Measurements from ENCODE around the gene ATG9B. TPM values are rescaled to one million over a fixed set of nuclear protein-coding genes. Genes with fewer than 3 reads are reported as not detected.

Gene ATG9B
- total RNA-seq, 1 experiment from 2014 or later, result 2.1 TPM

DNA sequence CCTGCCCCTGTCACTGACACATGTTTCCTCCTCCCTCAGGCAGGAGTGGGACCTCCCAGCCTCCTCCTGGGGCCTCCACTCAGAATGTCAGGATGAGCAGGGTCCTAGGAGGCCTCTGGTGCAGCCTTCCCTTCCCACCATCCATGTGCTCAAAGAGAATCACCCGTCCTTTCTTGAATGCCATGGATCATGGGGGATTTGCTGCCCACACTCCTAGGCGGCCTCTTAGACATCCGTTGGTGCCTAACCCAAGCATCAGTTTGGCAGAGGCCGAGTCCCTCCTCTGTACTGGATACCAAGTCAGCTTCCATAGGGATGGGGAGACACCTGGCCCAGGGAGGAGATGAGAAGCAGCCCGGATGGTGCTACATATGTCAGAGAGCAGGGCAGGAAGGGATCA, 26.5 kb downstream of the ATG9B start:
- no peaks in the 10 kb centered on the region for H4K20me1 ChIP-seq (ENCODE audit: insufficient read depth)
- H3K36me3 ChIP-seq (ENCODE audit: control insufficient read depth in 1 of 2, insufficient read depth in 2 of 2, low read length in 2 of 2), result no peaks in the 10 kb centered on the region
- CTCF ChIA-PET, result no interaction called here
- H3K27me3 ChIP-seq (ENCODE audit: insufficient read depth, low read length), result no peaks in the 10 kb centered on the region
- POLR2A ChIA-PET, result no interaction called here
- H3K79me2 ChIP-seq (ENCODE audit: insufficient read depth, low read length), result no peaks in the 10 kb centered on the region
- no peak for DNase-seq (ENCODE audit: low read depth, low spot score)
- no peak overlapping the region for H3K9ac ChIP-seq (ENCODE audit: low read length)
- ATAC-seq, result no peak
- H3K4me3 ChIP-seq (replicated peaks in 1 of 2; ENCODE audit: low read depth in 1 of 2, low read length in 2 of 2), result no peak overlapping the region
- H3K4me2 ChIP-seq (ENCODE audit: low read length), result no peak overlapping the region
- H3K4me1 ChIP-seq (ENCODE audit: control insufficient read depth in 1 of 2, insufficient read depth in 2 of 2, low read length in 2 of 2), result no peaks in the 10 kb centered on the region
- RAD21 ChIA-PET (ENCODE audit: low non-redundant PET in 1 of 2, low total read pairs in 2 of 2, uncharacterized antibody in 2 of 2, unreplicated experiment in 2 of 2), result no interaction called here
- no TSS peak for BruUV-seq (replicated peaks)
- intact Hi-C loops (cut with micrococcal nuclease), result no loop called here
- no peak overlapping the region for H2AFZ ChIP-seq (ENCODE audit: low read depth, low read length, poor library complexity, severe bottlenecking)
- TF ChIP-seq, protein P1, sequence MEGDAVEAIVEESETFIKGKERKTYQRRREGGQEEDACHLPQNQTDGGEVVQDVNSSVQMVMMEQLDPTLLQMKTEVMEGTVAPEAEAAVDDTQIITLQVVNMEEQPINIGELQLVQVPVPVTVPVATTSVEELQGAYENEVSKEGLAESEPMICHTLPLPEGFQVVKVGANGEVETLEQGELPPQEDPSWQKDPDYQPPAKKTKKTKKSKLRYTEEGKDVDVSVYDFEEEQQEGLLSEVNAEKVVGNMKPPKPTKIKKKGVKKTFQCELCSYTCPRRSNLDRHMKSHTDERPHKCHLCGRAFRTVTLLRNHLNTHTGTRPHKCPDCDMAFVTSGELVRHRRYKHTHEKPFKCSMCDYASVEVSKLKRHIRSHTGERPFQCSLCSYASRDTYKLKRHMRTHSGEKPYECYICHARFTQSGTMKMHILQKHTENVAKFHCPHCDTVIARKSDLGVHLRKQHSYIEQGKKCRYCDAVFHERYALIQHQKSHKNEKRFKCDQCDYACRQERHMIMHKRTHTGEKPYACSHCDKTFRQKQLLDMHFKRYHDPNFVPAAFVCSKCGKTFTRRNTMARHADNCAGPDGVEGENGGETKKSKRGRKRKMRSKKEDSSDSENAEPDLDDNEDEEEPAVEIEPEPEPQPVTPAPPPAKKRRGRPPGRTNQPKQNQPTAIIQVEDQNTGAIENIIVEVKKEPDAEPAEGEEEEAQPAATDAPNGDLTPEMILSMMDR (IDR thresholded peaks at IDR 0.05 in 2 of 3, conservative IDR thresholded peaks at IDR 0.05 in 1 of 3; ENCODE audit: borderline replicate concordance in 1 of 3, insufficient read depth in 1 of 3, low read depth in 2 of 3, low read length in 2 of 3), result no peak
- TF ChIP-seq SIN3A (IDR thresholded peaks at IDR 0.05; ENCODE audit: low read depth) (no peak), POLR2A (IDR thresholded peaks at IDR 0.05; ENCODE audit: borderline replicate concordance, extremely low read depth, insufficient read depth, insufficient read length) (no peak), EZH2 (IDR thresholded peaks at IDR 0.05) (no peak), CBX3 (IDR thresholded peaks at IDR 0.05; ENCODE audit: low read depth) (no peak), ZFX (IDR thresholded peaks at IDR 0.05) (no peak), JUND (IDR thresholded peaks at IDR 0.05) (no peak), EGR1 (IDR thresholded peaks at IDR 0.05; ENCODE audit: low read depth) (no peak), YY1 (IDR thresholded peaks at IDR 0.05; ENCODE audit: extremely low read depth, insufficient replicate concordance, low read depth, low read length) (no peak), CEBPB (IDR thresholded peaks at IDR 0.05; ENCODE audit: low read depth) (no peak), ELF1 (IDR thresholded peaks at IDR 0.05; ENCODE audit: borderline replicate concordance, low read depth) (no peak)
- no peaks in the 10 kb centered on the region for H3K9me2 ChIP-seq (ENCODE audit: insufficient read depth)
- no peak overlapping the region for H3K27ac ChIP-seq (ENCODE audit: low read depth, low read length)
- H3K9me3 ChIP-seq (ENCODE audit: control insufficient read depth in 1 of 2, insufficient read depth in 1 of 2, low read depth in 1 of 2, low read length in 2 of 2), result no peaks in the 10 kb centered on the region

DNA sequence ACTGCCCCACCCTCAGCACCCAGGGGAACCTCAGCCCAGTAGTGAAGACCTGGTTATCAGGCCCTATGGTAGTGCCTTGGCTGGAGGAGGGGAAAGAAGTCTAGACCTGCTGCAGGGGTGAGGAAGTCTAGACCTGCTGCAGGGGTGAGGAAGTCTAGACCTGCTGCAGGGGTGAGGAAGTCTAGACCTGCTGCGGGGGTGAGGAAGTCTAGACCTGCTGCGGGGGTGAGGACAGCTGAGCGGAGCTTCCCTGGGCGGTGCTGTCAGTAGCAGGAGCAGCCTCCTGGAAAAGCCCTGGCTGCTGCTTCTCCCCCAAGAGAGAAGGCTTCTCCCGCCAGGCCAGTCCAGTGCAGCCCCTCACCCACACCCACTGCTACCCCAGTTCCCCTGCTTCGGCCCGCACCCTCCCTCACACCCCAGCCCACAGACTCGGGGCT, 27.2 kb downstream of the ATG9B start:
- H3K36me3 ChIP-seq (ENCODE audit: control insufficient read depth in 1 of 2, insufficient read depth in 2 of 2, low read length in 2 of 2), result no peaks in the 10 kb centered on the region
- intact Hi-C loops (cut with micrococcal nuclease), result no loop called here
- no peaks in the 10 kb centered on the region for H4K20me1 ChIP-seq (ENCODE audit: insufficient read depth)
- POLR2A ChIA-PET, result no interaction called here
- RAD21 ChIA-PET (ENCODE audit: low non-redundant PET in 1 of 2, low total read pairs in 2 of 2, uncharacterized antibody in 2 of 2, unreplicated experiment in 2 of 2), result no interaction called here
- no peak overlapping the region for H3K27ac ChIP-seq (ENCODE audit: low read depth, low read length)
- ATAC-seq, result no peak
- BruUV-seq (replicated peaks), result no TSS peak
- no peaks in the 10 kb centered on the region for H3K9me3 ChIP-seq (ENCODE audit: control insufficient read depth in 1 of 2, insufficient read depth in 1 of 2, low read depth in 1 of 2, low read length in 2 of 2)
- H3K9me2 ChIP-seq (ENCODE audit: insufficient read depth), result no peaks in the 10 kb centered on the region
- no peak overlapping the region for H3K4me2 ChIP-seq (ENCODE audit: low read length)
- no peak overlapping the region for H2AFZ ChIP-seq (ENCODE audit: low read depth, low read length, poor library complexity, severe bottlenecking)
- H3K27me3 ChIP-seq (ENCODE audit: insufficient read depth, low read length), result no peaks in the 10 kb centered on the region
- DNase-seq (ENCODE audit: low read depth, low spot score), result no peak
- H3K4me1 ChIP-seq (ENCODE audit: control insufficient read depth in 1 of 2, insufficient read depth in 2 of 2, low read length in 2 of 2), result peaks cover 0 to 6% of the 10 kb centered on the region in 2 experiments; a peak in 2 of 4 replicates
- CTCF ChIA-PET, result no interaction called here
- no peak overlapping the region for H3K4me3 ChIP-seq (replicated peaks in 1 of 2; ENCODE audit: low read depth in 1 of 2, low read length in 2 of 2)
- no peak overlapping the region for H3K9ac ChIP-seq (ENCODE audit: low read length)
- H3K79me2 ChIP-seq (ENCODE audit: insufficient read depth, low read length), result no peaks in the 10 kb centered on the region
- TF ChIP-seq YY1 (IDR thresholded peaks at IDR 0.05; ENCODE audit: extremely low read depth, insufficient replicate concordance, low read depth, low read length), result no peak
- TF ChIP-seq, protein P2, sequence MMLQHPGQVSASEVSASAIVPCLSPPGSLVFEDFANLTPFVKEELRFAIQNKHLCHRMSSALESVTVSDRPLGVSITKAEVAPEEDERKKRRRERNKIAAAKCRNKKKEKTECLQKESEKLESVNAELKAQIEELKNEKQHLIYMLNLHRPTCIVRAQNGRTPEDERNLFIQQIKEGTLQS (IDR thresholded peaks at IDR 0.05), result no peak
- TF ChIP-seq, protein P3, sequence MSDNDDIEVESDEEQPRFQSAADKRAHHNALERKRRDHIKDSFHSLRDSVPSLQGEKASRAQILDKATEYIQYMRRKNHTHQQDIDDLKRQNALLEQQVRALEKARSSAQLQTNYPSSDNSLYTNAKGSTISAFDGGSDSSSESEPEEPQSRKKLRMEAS (IDR thresholded peaks at IDR 0.05), result no peak
- TF ChIP-seq, protein P4, sequence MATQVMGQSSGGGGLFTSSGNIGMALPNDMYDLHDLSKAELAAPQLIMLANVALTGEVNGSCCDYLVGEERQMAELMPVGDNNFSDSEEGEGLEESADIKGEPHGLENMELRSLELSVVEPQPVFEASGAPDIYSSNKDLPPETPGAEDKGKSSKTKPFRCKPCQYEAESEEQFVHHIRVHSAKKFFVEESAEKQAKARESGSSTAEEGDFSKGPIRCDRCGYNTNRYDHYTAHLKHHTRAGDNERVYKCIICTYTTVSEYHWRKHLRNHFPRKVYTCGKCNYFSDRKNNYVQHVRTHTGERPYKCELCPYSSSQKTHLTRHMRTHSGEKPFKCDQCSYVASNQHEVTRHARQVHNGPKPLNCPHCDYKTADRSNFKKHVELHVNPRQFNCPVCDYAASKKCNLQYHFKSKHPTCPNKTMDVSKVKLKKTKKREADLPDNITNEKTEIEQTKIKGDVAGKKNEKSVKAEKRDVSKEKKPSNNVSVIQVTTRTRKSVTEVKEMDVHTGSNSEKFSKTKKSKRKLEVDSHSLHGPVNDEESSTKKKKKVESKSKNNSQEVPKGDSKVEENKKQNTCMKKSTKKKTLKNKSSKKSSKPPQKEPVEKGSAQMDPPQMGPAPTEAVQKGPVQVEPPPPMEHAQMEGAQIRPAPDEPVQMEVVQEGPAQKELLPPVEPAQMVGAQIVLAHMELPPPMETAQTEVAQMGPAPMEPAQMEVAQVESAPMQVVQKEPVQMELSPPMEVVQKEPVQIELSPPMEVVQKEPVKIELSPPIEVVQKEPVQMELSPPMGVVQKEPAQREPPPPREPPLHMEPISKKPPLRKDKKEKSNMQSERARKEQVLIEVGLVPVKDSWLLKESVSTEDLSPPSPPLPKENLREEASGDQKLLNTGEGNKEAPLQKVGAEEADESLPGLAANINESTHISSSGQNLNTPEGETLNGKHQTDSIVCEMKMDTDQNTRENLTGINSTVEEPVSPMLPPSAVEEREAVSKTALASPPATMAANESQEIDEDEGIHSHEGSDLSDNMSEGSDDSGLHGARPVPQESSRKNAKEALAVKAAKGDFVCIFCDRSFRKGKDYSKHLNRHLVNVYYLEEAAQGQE (IDR thresholded peaks at IDR 0.05; ENCODE audit: low read depth), result no peak
- no peak for TF ChIP-seq EGR1 (IDR thresholded peaks at IDR 0.05; ENCODE audit: low read depth)
- TF ChIP-seq SIN3A (IDR thresholded peaks at IDR 0.05; ENCODE audit: low read depth), result no peak
